ENCODE data around the gene KDELR3.

KDELR3 gene

DNA sequence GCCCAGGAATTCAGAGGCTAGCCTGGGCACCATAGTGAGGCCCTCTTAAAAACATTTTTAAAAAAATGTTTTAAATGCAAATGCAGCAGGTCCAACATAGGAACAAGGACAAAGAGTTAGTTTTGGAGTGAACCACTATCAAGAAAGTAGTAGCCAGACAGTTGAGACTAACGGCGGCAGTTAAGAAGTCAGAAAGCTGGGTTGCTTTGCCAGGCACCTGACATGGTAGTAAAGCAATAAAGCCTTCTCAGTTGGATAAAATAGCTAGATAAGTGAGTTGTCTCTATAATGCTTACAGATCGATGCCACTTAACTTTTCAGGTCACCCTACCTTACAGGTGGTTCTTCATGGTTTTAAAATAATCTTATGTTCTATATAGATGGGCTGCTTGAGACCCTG is 55.1 kb downstream of the KDELR3 start:
- no peak overlapping the region for H3K4me3 ChIP-seq (ENCODE audit: control insufficient read depth, low read depth, low read length)
- DNase-seq (ENCODE audit: low read depth): no peak
- TF ChIP-seq, protein P1, sequence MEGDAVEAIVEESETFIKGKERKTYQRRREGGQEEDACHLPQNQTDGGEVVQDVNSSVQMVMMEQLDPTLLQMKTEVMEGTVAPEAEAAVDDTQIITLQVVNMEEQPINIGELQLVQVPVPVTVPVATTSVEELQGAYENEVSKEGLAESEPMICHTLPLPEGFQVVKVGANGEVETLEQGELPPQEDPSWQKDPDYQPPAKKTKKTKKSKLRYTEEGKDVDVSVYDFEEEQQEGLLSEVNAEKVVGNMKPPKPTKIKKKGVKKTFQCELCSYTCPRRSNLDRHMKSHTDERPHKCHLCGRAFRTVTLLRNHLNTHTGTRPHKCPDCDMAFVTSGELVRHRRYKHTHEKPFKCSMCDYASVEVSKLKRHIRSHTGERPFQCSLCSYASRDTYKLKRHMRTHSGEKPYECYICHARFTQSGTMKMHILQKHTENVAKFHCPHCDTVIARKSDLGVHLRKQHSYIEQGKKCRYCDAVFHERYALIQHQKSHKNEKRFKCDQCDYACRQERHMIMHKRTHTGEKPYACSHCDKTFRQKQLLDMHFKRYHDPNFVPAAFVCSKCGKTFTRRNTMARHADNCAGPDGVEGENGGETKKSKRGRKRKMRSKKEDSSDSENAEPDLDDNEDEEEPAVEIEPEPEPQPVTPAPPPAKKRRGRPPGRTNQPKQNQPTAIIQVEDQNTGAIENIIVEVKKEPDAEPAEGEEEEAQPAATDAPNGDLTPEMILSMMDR (IDR thresholded peaks at IDR 0.05; ENCODE audit: control insufficient read depth, insufficient read depth, low read depth, low read length, missing control alignments): no peak

DNA sequence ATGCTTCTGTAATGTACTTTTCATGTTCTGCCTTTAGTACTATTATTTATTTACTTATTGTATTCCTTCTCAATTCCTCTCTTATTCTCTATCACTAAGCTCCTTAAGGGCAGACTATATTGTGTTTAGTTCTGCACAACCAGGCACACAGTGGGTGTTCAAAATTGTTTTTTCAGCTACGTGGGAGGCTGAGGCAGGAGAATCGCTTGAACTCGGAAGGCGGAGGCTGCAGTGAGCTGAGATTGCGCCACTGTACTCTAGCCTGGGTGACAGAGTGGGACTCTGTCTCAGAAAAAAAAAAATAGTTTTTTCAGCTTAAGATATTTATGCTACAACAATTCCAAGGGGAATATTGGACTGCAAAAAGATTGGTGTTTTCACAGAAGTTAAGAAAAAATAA is 55.6 kb downstream of the KDELR3 start:
- no peak for DNase-seq (ENCODE audit: low read depth)
- no peak overlapping the region for H3K4me3 ChIP-seq (ENCODE audit: control insufficient read depth, low read depth, low read length)
- TF ChIP-seq, protein P1 (IDR thresholded peaks at IDR 0.05; ENCODE audit: control insufficient read depth, insufficient read depth, low read depth, low read length, missing control alignments): no peak

DNA sequence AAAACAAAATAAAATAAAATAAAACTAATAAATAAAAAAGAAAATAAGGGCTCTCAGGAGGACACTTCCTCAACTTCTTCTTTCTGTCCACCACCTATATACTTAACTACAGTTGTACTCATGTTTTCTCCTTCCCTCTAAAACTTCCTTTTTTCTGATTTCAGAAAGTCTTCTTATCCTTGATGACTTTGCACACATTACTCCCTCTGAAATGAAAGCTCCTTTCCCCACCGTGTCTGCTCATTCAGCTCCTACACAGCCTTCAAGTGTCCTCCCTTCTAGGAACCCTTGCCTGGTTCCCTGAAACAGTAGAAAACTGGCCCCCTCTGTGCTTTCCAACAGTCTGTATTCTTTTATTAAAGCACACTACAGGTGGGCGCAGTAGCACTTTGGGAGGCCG is 56.5 kb downstream of the KDELR3 start:
- TF ChIP-seq, protein P1 (IDR thresholded peaks at IDR 0.05; ENCODE audit: control insufficient read depth, insufficient read depth, low read depth, low read length, missing control alignments): no peak
- no peak for DNase-seq (ENCODE audit: low read depth)
- no peak overlapping the region for H3K4me3 ChIP-seq (ENCODE audit: control insufficient read depth, low read depth, low read length)

DNA sequence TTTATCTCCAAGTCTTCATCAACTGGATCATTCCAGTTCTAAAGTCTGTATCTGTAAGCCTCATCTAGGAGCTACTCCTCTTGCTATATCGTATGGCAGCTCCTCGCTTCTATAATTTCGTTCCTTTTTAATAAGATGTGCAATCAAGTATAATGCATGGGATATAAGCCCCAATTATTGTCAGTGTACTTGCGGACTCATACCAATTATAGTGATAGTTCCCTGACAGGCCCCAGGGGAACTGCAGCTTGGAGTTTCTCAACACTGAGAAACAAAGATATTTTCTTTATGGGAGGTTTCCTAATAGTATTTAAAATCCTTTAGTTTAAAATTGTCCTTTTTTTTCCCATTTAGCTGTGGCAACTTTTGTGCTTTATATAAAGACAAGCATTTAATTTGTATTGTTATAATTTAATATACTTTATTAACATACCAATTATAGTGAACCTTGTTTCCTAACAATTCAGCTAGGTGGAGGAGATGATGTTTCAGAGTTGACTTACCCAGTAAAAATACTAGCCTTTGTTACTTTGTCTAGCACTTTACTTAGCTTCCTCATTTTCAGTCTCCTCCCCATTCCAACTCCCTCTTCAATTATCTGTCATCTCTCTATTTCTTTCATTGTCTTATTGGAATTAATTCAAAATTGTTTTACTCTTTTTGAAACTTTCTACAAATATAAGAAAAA is 63.5 kb downstream of the KDELR3 start:
- DNase-seq (ENCODE audit: low read depth): no peak
- TF ChIP-seq, protein P1 (IDR thresholded peaks at IDR 0.05; ENCODE audit: control insufficient read depth, insufficient read depth, low read depth, low read length, missing control alignments): no peak
- no peak overlapping the region for H3K4me3 ChIP-seq (ENCODE audit: control insufficient read depth, low read depth, low read length)

All from AG09309 (cell line).